ENCODE results near the gene PDE4B.

DNA sequence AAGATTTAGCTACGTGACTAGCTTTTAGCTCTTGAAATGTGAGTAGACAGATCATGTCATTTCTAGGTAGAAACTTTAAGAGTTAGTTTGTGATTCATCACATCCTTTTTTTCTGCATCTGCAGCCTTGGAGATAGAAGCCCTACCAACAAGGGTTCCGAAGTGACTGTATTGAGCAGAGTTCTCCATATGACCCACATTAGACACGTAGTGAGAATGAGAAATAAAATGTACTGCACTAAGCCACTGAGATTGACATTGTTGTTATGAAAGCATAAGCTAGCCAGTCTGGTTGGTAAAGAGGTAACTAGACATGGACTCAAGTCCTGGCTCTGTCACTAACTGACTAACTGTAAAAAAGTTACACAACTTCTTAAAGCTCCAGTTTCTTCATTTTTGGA is 296.1 kb downstream of the PDE4B start:
- TF ChIP-seq, protein P1, sequence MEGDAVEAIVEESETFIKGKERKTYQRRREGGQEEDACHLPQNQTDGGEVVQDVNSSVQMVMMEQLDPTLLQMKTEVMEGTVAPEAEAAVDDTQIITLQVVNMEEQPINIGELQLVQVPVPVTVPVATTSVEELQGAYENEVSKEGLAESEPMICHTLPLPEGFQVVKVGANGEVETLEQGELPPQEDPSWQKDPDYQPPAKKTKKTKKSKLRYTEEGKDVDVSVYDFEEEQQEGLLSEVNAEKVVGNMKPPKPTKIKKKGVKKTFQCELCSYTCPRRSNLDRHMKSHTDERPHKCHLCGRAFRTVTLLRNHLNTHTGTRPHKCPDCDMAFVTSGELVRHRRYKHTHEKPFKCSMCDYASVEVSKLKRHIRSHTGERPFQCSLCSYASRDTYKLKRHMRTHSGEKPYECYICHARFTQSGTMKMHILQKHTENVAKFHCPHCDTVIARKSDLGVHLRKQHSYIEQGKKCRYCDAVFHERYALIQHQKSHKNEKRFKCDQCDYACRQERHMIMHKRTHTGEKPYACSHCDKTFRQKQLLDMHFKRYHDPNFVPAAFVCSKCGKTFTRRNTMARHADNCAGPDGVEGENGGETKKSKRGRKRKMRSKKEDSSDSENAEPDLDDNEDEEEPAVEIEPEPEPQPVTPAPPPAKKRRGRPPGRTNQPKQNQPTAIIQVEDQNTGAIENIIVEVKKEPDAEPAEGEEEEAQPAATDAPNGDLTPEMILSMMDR (IDR thresholded peaks at IDR 0.05) = no peak
- no peak for TF ChIP-seq POLR2A (IDR thresholded peaks at IDR 0.05)

Data from body of pancreas (tissue), 4 donors.